GM12892 (cell line): ENCODE measurements around the gene DDX42.

Source experiments
- POLR2A ChIP-seq: IDR thresholded peaks from 2 replicates; pipeline ENCODE4 v1.6.1; 2011; ENCODE audit warnings: low read depth, low read length, control low read depth
- POLR2AphosphoS5 ChIP-seq: IDR thresholded peaks from 2 replicates; pipeline ENCODE4 v1.6.1; 2011; ENCODE audit warnings: low read depth, low read length, control low read depth
- TAF1 ChIP-seq: IDR thresholded peaks from 2 replicates; pipeline ENCODE4 v1.6.1; 2011; ENCODE audit warnings: low read depth, mild to moderate bottlenecking, control low read depth, low read length, borderline replicate concordance

DNA sequence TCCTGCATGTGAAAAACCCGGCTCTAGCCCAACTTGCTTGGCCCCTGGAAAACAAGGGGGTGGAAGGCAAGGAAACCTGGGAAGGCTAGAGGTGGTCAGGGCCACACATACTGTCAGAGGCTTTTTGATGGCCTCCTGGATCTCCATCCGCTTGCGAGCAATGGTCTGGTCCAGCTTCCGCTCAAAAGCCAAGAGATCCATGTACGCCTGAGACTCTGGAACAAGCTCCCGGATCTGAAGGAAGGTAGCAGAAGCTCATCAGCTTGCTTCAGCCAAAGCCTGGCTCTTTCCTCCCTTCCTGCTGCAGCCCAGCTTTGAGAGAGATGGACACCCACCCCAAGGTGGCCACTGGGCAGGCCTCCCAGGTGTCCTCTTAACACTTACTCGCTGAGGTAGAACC lies 62.8 kb downstream of the DDX42 start:
- TF ChIP-seq POLR2A (no peak), TAF1 (no peak), POLR2AphosphoS5 (no peak)
